ENCODE results near the gene DFFB. TPM values are rescaled to one million over a fixed set of nuclear protein-coding genes. Genes with fewer than 3 reads are reported as not detected.

DFFB gene
- total and polyA plus RNA-seq, 8 donors, result 3.3 to 8.6 (median 5.2) TPM

DNA sequence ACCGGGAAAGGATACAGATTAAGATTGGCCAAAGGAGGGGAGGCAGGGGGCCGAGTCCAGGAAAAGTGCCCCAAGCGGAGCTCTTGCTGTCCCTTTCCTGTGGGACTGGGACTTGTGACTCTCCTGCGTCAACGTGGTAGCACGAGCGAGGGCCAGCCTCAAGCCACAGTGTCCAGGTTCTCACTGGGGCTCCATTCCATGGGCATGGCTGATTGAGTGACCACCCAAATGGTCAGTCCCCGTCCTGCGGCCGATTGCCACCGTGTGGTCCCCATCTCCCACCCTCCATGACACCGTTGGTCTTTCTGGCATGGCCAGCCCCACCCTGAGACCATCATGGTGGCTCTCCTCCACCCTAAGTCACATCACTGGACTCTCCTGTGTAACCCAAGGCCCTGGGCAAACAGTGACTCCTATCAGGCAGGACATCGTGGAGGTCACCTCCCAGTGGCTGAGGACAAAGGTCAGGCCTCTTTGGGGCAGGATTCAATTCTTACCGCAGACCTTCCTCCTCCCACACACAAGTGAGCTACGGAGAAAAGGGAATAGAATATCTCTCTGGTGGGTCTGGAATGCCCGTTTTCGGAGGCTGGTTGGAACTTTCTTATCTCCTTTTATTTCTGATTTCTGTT is 51.7 kb downstream of the DFFB start:
- Histone ChIP-seq H3K9me3 (no peaks in the 10 kb centered on the region), H3K27ac (no peak overlapping the region), H3K4me3 (no peak overlapping the region), H3K36me3 (no peaks in the 10 kb centered on the region), H3K4me1 (no peaks in the 10 kb centered on the region), H3K27me3 (no peaks in the 10 kb centered on the region)
- 66 to 78% methylated on average over 17 of the region's 17 CpGs for WGBS, 2 donors
- ATAC-seq (no peak), DNase-seq (peak in 1 of 6 donors; percentile 35), FAIRE-seq (no peak)
- intact Hi-C loops (cut with DNase I), result no loop called here
- TF ChIP-seq, protein P1, sequence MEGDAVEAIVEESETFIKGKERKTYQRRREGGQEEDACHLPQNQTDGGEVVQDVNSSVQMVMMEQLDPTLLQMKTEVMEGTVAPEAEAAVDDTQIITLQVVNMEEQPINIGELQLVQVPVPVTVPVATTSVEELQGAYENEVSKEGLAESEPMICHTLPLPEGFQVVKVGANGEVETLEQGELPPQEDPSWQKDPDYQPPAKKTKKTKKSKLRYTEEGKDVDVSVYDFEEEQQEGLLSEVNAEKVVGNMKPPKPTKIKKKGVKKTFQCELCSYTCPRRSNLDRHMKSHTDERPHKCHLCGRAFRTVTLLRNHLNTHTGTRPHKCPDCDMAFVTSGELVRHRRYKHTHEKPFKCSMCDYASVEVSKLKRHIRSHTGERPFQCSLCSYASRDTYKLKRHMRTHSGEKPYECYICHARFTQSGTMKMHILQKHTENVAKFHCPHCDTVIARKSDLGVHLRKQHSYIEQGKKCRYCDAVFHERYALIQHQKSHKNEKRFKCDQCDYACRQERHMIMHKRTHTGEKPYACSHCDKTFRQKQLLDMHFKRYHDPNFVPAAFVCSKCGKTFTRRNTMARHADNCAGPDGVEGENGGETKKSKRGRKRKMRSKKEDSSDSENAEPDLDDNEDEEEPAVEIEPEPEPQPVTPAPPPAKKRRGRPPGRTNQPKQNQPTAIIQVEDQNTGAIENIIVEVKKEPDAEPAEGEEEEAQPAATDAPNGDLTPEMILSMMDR (IDR thresholded peaks at IDR 0.05), result no peak

DNA sequence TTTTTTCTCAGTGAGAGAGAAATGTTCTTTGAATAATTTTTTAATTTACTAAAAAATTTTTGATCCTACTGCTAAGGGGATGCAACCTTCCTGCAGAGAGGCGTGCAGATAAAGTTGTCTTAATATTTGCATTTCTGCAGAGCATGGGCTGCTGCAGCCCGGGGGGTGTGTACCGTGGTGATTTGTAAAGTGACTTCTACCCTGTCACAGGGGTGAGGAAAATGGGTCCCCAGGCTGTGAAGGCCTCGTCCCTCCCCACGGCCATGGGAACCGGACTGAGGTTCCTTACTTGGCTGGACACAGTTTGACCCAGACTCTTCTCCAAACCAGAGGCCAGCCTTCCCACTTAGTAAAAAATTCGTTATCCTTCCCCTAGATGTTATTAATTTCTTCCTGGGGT is 52.3 kb downstream of the DFFB start:
- no peak overlapping the region for H3K4me3 ChIP-seq
- H3K9me3 ChIP-seq, result no peaks in the 10 kb centered on the region
- 57 to 63% methylated on average over 7 of the region's 7 CpGs for WGBS, 2 donors
- no peaks in the 10 kb centered on the region for H3K36me3 ChIP-seq
- no peak overlapping the region for H3K27ac ChIP-seq
- ATAC-seq, result no peak
- peak in 1 of 6 donors; percentile 43 for DNase-seq
- H3K4me1 ChIP-seq, result no peaks in the 10 kb centered on the region
- TF ChIP-seq, protein P1 (IDR thresholded peaks at IDR 0.05), result no peak
- FAIRE-seq, result no peak
- H3K27me3 ChIP-seq, result no peaks in the 10 kb centered on the region
- intact Hi-C loops (cut with DNase I), result loop anchor here in 1 of 3 donors (10.0 kb wide), 1 partner anchor 1835 kb away; no protein-coding TSS in a partner anchor

DNA sequence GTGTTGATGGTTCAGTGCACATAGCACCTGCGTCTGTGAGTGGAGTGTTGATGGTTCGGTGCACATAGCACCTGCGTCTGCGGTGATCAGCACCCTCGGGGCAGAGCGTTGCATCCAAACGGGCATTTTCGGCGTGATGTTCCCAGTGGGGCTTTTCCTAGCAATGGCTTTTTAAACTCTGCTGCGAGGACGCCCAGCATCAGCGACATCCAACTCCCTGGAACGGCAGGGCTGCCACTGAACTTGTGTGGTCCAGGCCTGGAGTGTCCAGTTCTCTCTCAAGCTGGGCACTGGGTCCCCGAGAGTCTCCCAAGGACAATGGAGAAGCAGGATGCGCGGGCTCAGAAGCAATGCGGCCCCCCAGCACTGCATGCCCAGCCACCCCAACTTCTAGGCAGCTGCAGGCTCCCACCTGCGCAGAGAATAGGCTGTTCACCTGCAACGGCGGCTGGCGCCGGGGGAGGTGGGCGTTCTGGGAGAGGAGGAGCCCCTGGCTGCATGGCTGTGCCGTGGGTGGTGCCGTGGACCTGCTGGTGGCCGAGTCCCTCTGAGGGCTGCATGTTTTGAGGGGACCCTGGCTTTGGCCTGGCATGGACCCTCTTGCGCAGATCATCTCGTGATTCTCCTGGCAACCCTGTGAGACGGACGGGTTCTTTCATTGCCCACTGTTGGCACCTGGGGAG is 52.9 kb downstream of the DFFB start:
- Histone ChIP-seq H3K27ac (no peak overlapping the region), H3K4me3 (no peak overlapping the region), H3K27me3 (no peaks in the 10 kb centered on the region), H3K36me3 (no peaks in the 10 kb centered on the region), H3K4me1 (no peaks in the 10 kb centered on the region), H3K9me3 (no peaks in the 10 kb centered on the region)
- ATAC-seq, result no peak
- intact Hi-C loops (cut with DNase I), result loop anchor here in 1 of 3 donors (10.0 kb wide), 1 partner anchor 1835 kb away; no protein-coding TSS in a partner anchor
- TF ChIP-seq, protein P1 (IDR thresholded peaks at IDR 0.05), result no peak
- no peak for FAIRE-seq
- WGBS, 2 donors, result 66 to 73% methylated on average over 30 of the region's 30 CpGs
- peak in 1 of 6 donors; percentile 57 for DNase-seq

DNA sequence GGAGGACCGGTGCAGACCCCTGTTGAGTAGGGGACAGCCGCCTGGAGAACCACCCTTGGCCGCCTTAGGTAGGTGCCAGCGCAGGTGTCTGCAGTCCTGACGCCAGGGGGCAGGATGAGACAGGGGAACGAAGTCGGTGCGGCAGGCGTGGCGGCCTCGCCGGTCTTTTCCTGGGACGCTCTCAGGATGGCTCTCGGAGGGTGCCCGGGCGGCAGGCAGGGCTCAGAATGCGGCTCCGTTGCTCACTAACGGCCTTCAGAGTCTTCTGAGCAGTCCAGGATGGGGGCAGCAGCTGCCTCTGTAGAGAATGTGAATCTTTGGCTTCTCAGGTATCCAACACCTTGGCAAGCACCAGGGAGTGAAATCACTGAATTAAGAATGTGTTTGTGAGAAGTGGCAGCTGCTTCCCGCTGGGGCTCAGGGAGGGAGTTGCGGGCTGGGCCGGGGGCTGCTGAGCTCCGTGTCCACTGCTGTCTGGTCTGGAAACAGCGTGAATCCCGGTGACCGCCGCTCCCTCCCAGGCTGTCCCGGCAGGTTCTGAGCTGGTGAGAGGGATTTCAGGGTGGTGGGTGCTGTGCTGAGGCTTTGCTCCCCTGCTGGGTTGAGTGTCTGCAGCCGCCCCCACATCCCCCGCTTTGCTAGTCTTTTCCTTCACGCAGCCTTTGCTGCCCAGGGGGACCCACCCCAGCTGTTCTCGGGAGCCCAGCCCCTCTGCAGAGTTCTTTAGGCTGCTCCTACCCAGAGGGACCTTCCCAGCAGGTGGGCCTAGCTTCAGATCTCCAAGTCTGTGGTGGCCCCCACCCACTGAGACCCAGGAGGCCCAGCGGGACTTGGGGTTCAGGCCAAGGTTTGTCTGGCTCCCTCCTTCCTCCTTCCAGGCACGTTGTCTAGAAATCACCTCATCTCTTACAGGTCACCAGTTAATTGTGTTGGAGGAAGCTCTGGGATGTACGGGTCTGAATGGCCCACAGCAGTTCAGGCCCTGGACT is 53.9 kb downstream of the DFFB start:
- H3K9me3 ChIP-seq, result no peaks in the 10 kb centered on the region
- no peaks in the 10 kb centered on the region for H3K4me1 ChIP-seq
- intact Hi-C loops (cut with DNase I), result loop anchor here in 1 of 3 donors (10.0 kb wide), 1 partner anchor 1834 kb away; no protein-coding TSS in a partner anchor
- peak; percentile 67 to 94 (median 84) for DNase-seq
- H3K36me3 ChIP-seq, result no peaks in the 10 kb centered on the region
- peak overlapping the region in 1 of 4 donors; percentile 19 for H3K4me3 ChIP-seq
- no peak overlapping the region for H3K27ac ChIP-seq
- FAIRE-seq, result no peak
- ATAC-seq, result peak; percentile 90 to 98 (median 96)
- 11 to 12% methylated on average over 30 to 35 of the region's 35 CpGs for WGBS, 2 donors
- TF ChIP-seq, protein P1 (IDR thresholded peaks at IDR 0.05), result peak; percentile 60 to 76 (median 72)
- no peaks in the 10 kb centered on the region for H3K27me3 ChIP-seq

Data from pancreas (tissue), 10 donors.